ENCODE results near the gene MAST4. TPM values are rescaled to one million over a fixed set of nuclear protein-coding genes. Genes with fewer than 3 reads are reported as not detected.

MAST4 gene
- total and polyA plus RNA-seq, 2 of the 4 experiments (the other 2 are of a cell fraction): 4.8 to 6.8 TPM

DNA sequence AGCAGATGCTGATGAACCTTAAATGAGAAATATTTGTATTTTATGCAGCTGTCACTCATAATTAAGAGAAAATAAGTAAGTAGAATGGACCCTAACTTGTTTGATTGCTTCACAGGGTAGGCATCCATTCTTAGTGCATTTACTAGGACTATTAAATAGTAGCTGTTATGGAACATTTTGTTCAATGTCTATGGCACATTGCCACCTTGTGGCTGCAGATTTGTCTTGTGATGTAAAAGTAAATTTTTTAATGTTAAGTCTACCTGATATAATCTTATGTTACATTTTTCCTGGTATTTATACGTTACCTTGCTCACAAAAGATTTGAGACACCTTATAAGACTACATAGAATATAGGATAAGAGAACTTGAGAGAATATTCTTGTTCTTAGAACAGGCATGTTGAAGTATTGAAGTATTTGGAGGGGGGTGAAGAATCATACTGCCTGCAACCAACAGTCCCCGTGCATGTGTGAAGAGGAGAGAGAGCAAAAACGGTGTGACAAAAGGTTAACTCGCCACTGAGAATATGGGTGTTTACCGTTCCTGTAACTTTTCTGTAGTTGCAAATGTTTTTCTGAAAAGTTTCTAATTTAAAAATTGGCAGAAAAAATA is 161.1 kb downstream of the MAST4 start:
- WGBS, 2 experiments (ENCODE audit: extremely low coverage in 2 of 2, insufficient read length in 1 of 2): no CpG with 5 or more reads among the region's 5 CpGs
- H3K23ac ChIP-seq (ENCODE audit: low read depth, low read length): no peak overlapping the region
- in situ Hi-C loops (cut with MboI; ENCODE audit: low sequenced_read_pairs): no loop called here
- no peak overlapping the region for H3K4ac ChIP-seq (ENCODE audit: low read depth, low read length)
- peak; percentile 44 for DNase-seq
- H4K20me1 ChIP-seq (ENCODE audit: insufficient read depth, low read length): no peaks in the 10 kb centered on the region
- H3K4me2 ChIP-seq (ENCODE audit: low read depth, low read length): no peak overlapping the region
- H3K18ac ChIP-seq (ENCODE audit: low read depth, low read length): no peak overlapping the region
- no peak overlapping the region for H2BK15ac ChIP-seq (ENCODE audit: low read depth, low read length)
- H3K14ac ChIP-seq (replicated peaks; ENCODE audit: low read depth, low read length): no peak overlapping the region
- H2BK20ac ChIP-seq (ENCODE audit: low read depth, low read length): no peak overlapping the region
- H2AK9ac ChIP-seq (replicated peaks; ENCODE audit: low read depth, low read length, poor library complexity): no peak overlapping the region
- no peak overlapping the region for H4K8ac ChIP-seq (ENCODE audit: low read depth in 2 of 2, low read length in 2 of 2)
- intact Hi-C loops (cut with micrococcal nuclease): loop anchor here (1.0 to 5.0 kb wide), 2 partner anchors 450 to 580 kb away; no protein-coding TSS in a partner anchor
- no peaks in the 10 kb centered on the region for H3K9me1 ChIP-seq (ENCODE audit: insufficient read depth, low read length)
- H3K27ac ChIP-seq (ENCODE audit: insufficient read depth, low read length): no peak overlapping the region
- peak; percentile 33; the same call in 1 of the 2 replicates for TF ChIP-seq SMC3 (IDR thresholded peaks at IDR 0.05; ENCODE audit: low read depth, low read length)
- TF ChIP-seq NFE2L2 (IDR thresholded peaks at IDR 0.05; ENCODE audit: low read depth, low read length): no peak
- TF ChIP-seq CEBPB (IDR thresholded peaks at IDR 0.05; ENCODE audit: low read depth, low read length): peak; percentile 2; the same call in 1 of the 2 replicates
- TF ChIP-seq, protein P1, sequence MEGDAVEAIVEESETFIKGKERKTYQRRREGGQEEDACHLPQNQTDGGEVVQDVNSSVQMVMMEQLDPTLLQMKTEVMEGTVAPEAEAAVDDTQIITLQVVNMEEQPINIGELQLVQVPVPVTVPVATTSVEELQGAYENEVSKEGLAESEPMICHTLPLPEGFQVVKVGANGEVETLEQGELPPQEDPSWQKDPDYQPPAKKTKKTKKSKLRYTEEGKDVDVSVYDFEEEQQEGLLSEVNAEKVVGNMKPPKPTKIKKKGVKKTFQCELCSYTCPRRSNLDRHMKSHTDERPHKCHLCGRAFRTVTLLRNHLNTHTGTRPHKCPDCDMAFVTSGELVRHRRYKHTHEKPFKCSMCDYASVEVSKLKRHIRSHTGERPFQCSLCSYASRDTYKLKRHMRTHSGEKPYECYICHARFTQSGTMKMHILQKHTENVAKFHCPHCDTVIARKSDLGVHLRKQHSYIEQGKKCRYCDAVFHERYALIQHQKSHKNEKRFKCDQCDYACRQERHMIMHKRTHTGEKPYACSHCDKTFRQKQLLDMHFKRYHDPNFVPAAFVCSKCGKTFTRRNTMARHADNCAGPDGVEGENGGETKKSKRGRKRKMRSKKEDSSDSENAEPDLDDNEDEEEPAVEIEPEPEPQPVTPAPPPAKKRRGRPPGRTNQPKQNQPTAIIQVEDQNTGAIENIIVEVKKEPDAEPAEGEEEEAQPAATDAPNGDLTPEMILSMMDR (conservative IDR thresholded peaks at IDR 0.05; ENCODE audit: low read depth, low read length): peak; percentile 38
- peak; percentile 40 for TF ChIP-seq RAD21 (IDR thresholded peaks at IDR 0.05; ENCODE audit: low read length)
- no peak for TF ChIP-seq POLR2A (IDR thresholded peaks at IDR 0.05; ENCODE audit: low read depth, low read length)
- no peaks in the 10 kb centered on the region for H3K36me3 ChIP-seq (ENCODE audit: control insufficient read depth, insufficient read depth, low read length)
- dilution Hi-C loops (cut with HindIII; ENCODE audit: low sequenced_read_pairs, unreplicated experiment): no loop called here
- H3K9ac ChIP-seq (ENCODE audit: low read depth, low read length): no peak overlapping the region
- no peak overlapping the region for H2AK5ac ChIP-seq (ENCODE audit: low read depth, low read length)
- no peaks in the 10 kb centered on the region for H3K4me1 ChIP-seq (ENCODE audit: control insufficient read depth, insufficient read depth, low read length)
- H3K56ac ChIP-seq (ENCODE audit: extremely low read depth, insufficient read depth, low read length): no peak overlapping the region
- no peak overlapping the region for H4K5ac ChIP-seq (ENCODE audit: low read depth, low read length)
- no peak overlapping the region for H3K4me3 ChIP-seq (ENCODE audit: insufficient read depth, low read depth, low read length)
- H2AFZ ChIP-seq (replicated peaks; ENCODE audit: low read length, poor library complexity): no peak overlapping the region
- ATAC-seq (ENCODE audit: low read depth): no peak
- H3K27me3 ChIP-seq (ENCODE audit: control insufficient read depth, insufficient read depth, low read length): no peaks in the 10 kb centered on the region
- H3K9me3 ChIP-seq (ENCODE audit: control insufficient read depth, insufficient read depth, low read length): no peaks in the 10 kb centered on the region
- CTCF ChIA-PET: interaction anchor here (0.6 to 1.3 kb wide), 3 partner anchors 449 to 487 kb away, joined by 3 to 5 read pairs (median 5); no protein-coding TSS in a partner anchor
- no peak overlapping the region for H4K91ac ChIP-seq (ENCODE audit: insufficient read depth, low read depth, low read length)
- POLR2A ChIA-PET (ENCODE audit: unreplicated experiment): no interaction called here
- no peak overlapping the region for H2BK120ac ChIP-seq (ENCODE audit: low read depth, low read length)
- no peak overlapping the region for H2BK5ac ChIP-seq (ENCODE audit: low read depth, low read length, poor library complexity, severe bottlenecking)
- H3K79me1 ChIP-seq (ENCODE audit: low read depth in 1 of 2, low read length in 2 of 2): no peaks in the 10 kb centered on the region
- no TSS peak for BruUV-seq (replicated peaks)

All from IMR-90 (cell line).